ENCODE measurements around the gene TBC1D3B.

- no peak for TF ChIP-seq POLR2A (IDR thresholded peaks at IDR 0.05; ENCODE audit: low read depth, low read length)
- no peak for TF ChIP-seq EZH2 (IDR thresholded peaks at IDR 0.05; ENCODE audit: borderline replicate concordance, low read depth, low read length, severe bottlenecking)
- TF ChIP-seq CTCF (IDR thresholded peaks at IDR 0.05; ENCODE audit: extremely low read depth in 1 of 2, insufficient read depth in 1 of 2, low read depth in 1 of 2, low read length in 2 of 2): no peak
- TF ChIP-seq GATA2 (IDR thresholded peaks at IDR 0.05; ENCODE audit: insufficient read depth, insufficient read length, low read depth, low read length): no peak
Measured at GRCh38 chr17:36188891-36189306, 12.5 kb upstream of the TBC1D3B start.

Data from endothelial cell of umbilical vein (primary cell).